Hepatocyte (in vitro differentiated cells): Measurements from ENCODE around the gene POU3F3. TPM values are rescaled to one million over a fixed set of nuclear protein-coding genes. Genes with fewer than 3 reads are reported as not detected.
A peak's percentile ranks its signal among the peaks of the same experiment; 100 is the strongest.

Source experiments
- DNase-seq: peaks from one replicate; pipeline ENCODE4 v3.0.0-alpha.2; 2016; ENCODE audit warnings: low spot score
- H2AFZ ChIP-seq: fragments of 200-600 bp; sonication (generic); 2 replicates; pipeline ENCODE4 v1.6.0; 2016; ENCODE audit warnings: antibody characterized with exemption, mild to moderate bottlenecking
- H3K27ac ChIP-seq: fragments of 200-600 bp; sonication (generic); 2 replicates; pipeline ENCODE4 v1.5.1; 2016; ENCODE audit warnings: mild to moderate bottlenecking
- H3K27me3 ChIP-seq: fragments of 200-600 bp; sonication (generic); 2 replicates; pipeline ENCODE4 v1.6.1; 2016
- H3K36me3 ChIP-seq: fragments of 200-600 bp; sonication (generic); replicated peaks from 2 replicates; pipeline ENCODE4 v1.5.1; 2016; ENCODE audit warnings: low read depth; ENCODE audit not compliant: insufficient read depth
- H3K4me1 ChIP-seq: fragments of 200-600 bp; sonication (generic); 2 replicates; pipeline ENCODE4 v1.5.1; 2016; ENCODE audit warnings: mild to moderate bottlenecking, moderate library complexity; ENCODE audit not compliant: insufficient read depth
- H3K4me2 ChIP-seq: fragments of 200-600 bp; sonication (generic); 2 replicates; pipeline ENCODE4 v1.6.0; 2016
- H3K4me3 ChIP-seq: fragments of 200-600 bp; sonication (generic); 2 replicates; pipeline ENCODE4 v1.5.1; 2016; ENCODE audit warnings: mild to moderate bottlenecking
- H3K79me2 ChIP-seq: fragments of 200-600 bp; sonication (generic); 2 replicates; pipeline ENCODE4 v1.6.0; 2017; ENCODE audit warnings: mild to moderate bottlenecking
- H3K9me2 ChIP-seq: fragments of 200-600 bp; sonication (generic); replicated peaks from 2 replicates; pipeline ENCODE4 v1.6.0; 2017; ENCODE audit warnings: mild to moderate bottlenecking; ENCODE audit not compliant: insufficient read depth
- H3K9me3 ChIP-seq: fragments of 200-600 bp; sonication (generic); 2 replicates; pipeline ENCODE4 v1.5.1; 2016; ENCODE audit warnings: low read depth, mild to moderate bottlenecking
- H4K20me1 ChIP-seq: fragments of 200-600 bp; sonication (generic); 2 replicates; pipeline ENCODE4 v1.6.0; 2016; ENCODE audit warnings: mild to moderate bottlenecking; ENCODE audit not compliant: insufficient read depth, poor library complexity, severe bottlenecking
- CTCF ChIP-seq: fragments of 200-600 bp; sonication (generic); IDR thresholded peaks from 2 replicates; pipeline ENCODE4 v1.5.1; 2016; ENCODE audit warnings: antibody characterized with exemption, mild to moderate bottlenecking; ENCODE audit not compliant: poor library complexity
- EZH2 ChIP-seq: fragments of 200-600 bp; sonication (generic); IDR thresholded peaks from 2 replicates; pipeline ENCODE4 v1.6.1; 2016; ENCODE audit warnings: antibody characterized with exemption, mild to moderate bottlenecking, borderline replicate concordance
- EZH2phosphoT487 ChIP-seq: fragments of 200-600 bp; sonication (generic); IDR thresholded peaks from one replicate; pipeline ENCODE4 v1.6.1; 2018; ENCODE audit warnings: antibody characterized with exemption, mild to moderate bottlenecking, low read depth, moderate library complexity; ENCODE audit not compliant: unreplicated experiment, severe bottlenecking
- WGBS: methylation state at CpG from one replicate; pipeline ENCODE4 v1.1.6; 2016; ENCODE audit warnings: low lambda C conversion rate; ENCODE audit errors: missing lambda C conversion rate; 5-methylcytosine and 5-hydroxymethylcytosine counted together
- polyA plus RNA-seq: library from polyadenylated mRNA; unstranded; fragments of >200 nt; fragmentation: Nextera tagmentation; extraction: Ambion mirVana; gene quantifications from 2 replicates; pipeline ENCODE4 v1.2.1, GENCODE V29; 2016
- total RNA-seq: library from RNA; depleted of rRNA; stranded (reverse); fragments of >200 nt; gene quantifications from 2 replicates; pipeline ENCODE4 v1.2.3, GENCODE V29; 2014

The POU3F3 gene
- total and polyA plus RNA-seq, 2 experiments from 2014 or later: not detected

- Histone ChIP-seq H2AFZ (no peak overlapping the region), H3K4me2 (peak overlapping the region; percentile 97), H3K4me1 (peaks cover 19% of the 10 kb centered on the region), H3K27me3 (peaks cover 96% of the 10 kb centered on the region), H3K9me3 (no peaks in the 10 kb centered on the region), H3K27ac (no peak overlapping the region), H3K9me2 (no peaks in the 10 kb centered on the region), H3K36me3 (no peaks in the 10 kb centered on the region), H3K4me3 (no peak overlapping the region), H3K79me2 (no peaks in the 10 kb centered on the region), H4K20me1 (no peaks in the 10 kb centered on the region)
- WGBS: 2% methylated on average over 8 of the region's 8 CpGs
- TF ChIP-seq EZH2phosphoT487 (no peak), CTCF (no peak), EZH2 (no peak)
- no peak for DNase-seq
Measured at GRCh38 chr2:104871649-104871971, 17.7 kb downstream of the POU3F3 start.

- H2AFZ ChIP-seq: no peak overlapping the region
- peaks cover 96% of the 10 kb centered on the region for H3K27me3 ChIP-seq
- WGBS: under 1% methylated on average over 65 of the region's 65 CpGs
- DNase-seq: no peak
- no peaks in the 10 kb centered on the region for H3K9me3 ChIP-seq
- H3K79me2 ChIP-seq: no peaks in the 10 kb centered on the region
- no peaks in the 10 kb centered on the region for H3K9me2 ChIP-seq
- peak overlapping the region; percentile 33 for H3K4me3 ChIP-seq
- TF ChIP-seq EZH2 (peak; percentile 87), EZH2phosphoT487 (no peak)
- H3K4me2 ChIP-seq: peak overlapping the region; percentile 97
- H3K4me1 ChIP-seq: peaks cover 19% of the 10 kb centered on the region
- H4K20me1 ChIP-seq: no peaks in the 10 kb centered on the region
- H3K27ac ChIP-seq: no peak overlapping the region
- H3K36me3 ChIP-seq: no peaks in the 10 kb centered on the region
Measured at GRCh38 chr2:104871972-104872865, 18.3 kb downstream of the POU3F3 start.

GRCh38 chr2:104872866-104873688, 19.2 kb downstream of the POU3F3 start:
- H3K27me3 ChIP-seq: peaks cover 93% of the 10 kb centered on the region
- peak; percentile 83 for DNase-seq

More at GRCh38 chr2:104872866-104873688, 19.2 kb downstream of the POU3F3 start:
- TF ChIP-seq CTCF: peak; percentile 72
- no peak for TF ChIP-seq EZH2phosphoT487
- TF ChIP-seq EZH2: peak; percentile 36
- Histone ChIP-seq H3K9me3 (no peaks in the 10 kb centered on the region), H3K9me2 (no peaks in the 10 kb centered on the region), H3K4me2 (peak overlapping the region; percentile 97), H2AFZ (peak overlapping the region; percentile 87), H3K27ac (no peak overlapping the region), H3K79me2 (no peaks in the 10 kb centered on the region), H3K4me3 (peak overlapping the region; percentile 89), H3K4me1 (peaks cover 15% of the 10 kb centered on the region), H4K20me1 (no peaks in the 10 kb centered on the region), H3K36me3 (no peaks in the 10 kb centered on the region)
- WGBS: 2% methylated on average over 63 of the region's 63 CpGs
